GM12878 (cell line): ENCODE results near the gene CRHBP. TPM values are rescaled to one million over a fixed set of nuclear protein-coding genes. Genes with fewer than 3 reads are reported as not detected.

Source experiments
- ATAC-seq: fragments of 200-7000 bp; cut with Tn5 transposase; 3 replicates; pipeline ENCODE4 v1.9.1; 2020; ENCODE audit warnings: mild to moderate bottlenecking, moderate library complexity
- Bru-seq: library from RNA; stranded (reverse); fragments of 400-500 nt; gene quantifications from one replicate; lab custom pipeline; 2021; lab: Mats Ljungman, UMichigan
- BruChase-seq, 2 experiments: library from RNA; stranded (reverse); fragments of 400-500 nt; gene quantifications; one replicate each; lab custom pipeline; 2021; lab: Mats Ljungman, UMichigan
- BruUV-seq: library from RNA; stranded (reverse); fragments of 400-500 nt; replicated peaks from 2 replicates; lab custom pipeline; 2021; lab: Mats Ljungman, UMichigan
- CTCF ChIA-PET: fragments of 300-600 bp; sonication (Branson Sonifier 250); formaldehyde crosslinking; extraction: SDS; loops from one replicate; lab custom pipeline; 2021; ENCODE audit warnings: inconsistent platforms; lab: Yijun Ruan, JAX
- POLR2A ChIA-PET: fragments of 350-600 bp; formaldehyde crosslinking; extraction: SDS; loops from one replicate; lab custom pipeline; 2021; ENCODE audit warnings: inconsistent platforms; lab: Charles Lee
- RAD21 ChIA-PET: fragments of 300-600 bp; sonication (Branson Sonifier 250); formaldehyde crosslinking; loops from one replicate; lab custom pipeline; 2023; ENCODE audit warnings: antibody characterized with exemption; ENCODE audit not compliant: unreplicated experiment; lab: Charles Lee
- SMC1A ChIA-PET: fragments of 300-600 bp; sonication (Branson Sonifier 250); formaldehyde crosslinking; loops from one replicate; lab custom pipeline; 2023; ENCODE audit not compliant: unreplicated experiment, uncharacterized antibody; lab: Charles Lee
- DNase-seq: peaks from one replicate; pipeline ENCODE4 v3.0.0-alpha.2; 2011; ENCODE audit warnings: low read depth, low spot score
- FAIRE-seq: peaks from 3 replicates; lab custom pipeline; 2011; peaks lifted over from hg19 to GRCh38; lab: Jason Lieb, UNC
- H2AFZ ChIP-seq: 2 replicates; pipeline ENCODE4 v1.6.0; 2011; ENCODE audit warnings: low read depth, low read length, control low read depth; ENCODE audit not compliant: control insufficient read depth
- H3K27ac ChIP-seq: 2 replicates; pipeline ENCODE4 v1.5.1; 2011; ENCODE audit warnings: control low read depth; ENCODE audit not compliant: control insufficient read depth, insufficient read depth
- H3K27me3 ChIP-seq, 2 experiments: replicated peaks in 1 of 2; 2 replicates each; pipeline versions ENCODE4 v1.6.0 to v1.6.1; 2011; ENCODE audit warnings: low read length in 1 of 2; ENCODE audit not compliant: control insufficient read depth in 2 of 2, insufficient read depth in 2 of 2
- H3K36me3 ChIP-seq, 2 experiments: 2 replicates each; pipeline ENCODE4 v1.5.1; 2011; ENCODE audit warnings: low read length in 1 of 2; ENCODE audit not compliant: control insufficient read depth in 2 of 2, insufficient read depth in 2 of 2
- H3K4me1 ChIP-seq: 2 replicates; pipeline ENCODE4 v1.6.1; 2011; ENCODE audit warnings: mild to moderate bottlenecking, low read length, moderate library complexity, mixed read lengths; ENCODE audit not compliant: control insufficient read depth, insufficient read depth
- H3K4me2 ChIP-seq: 2 replicates; pipeline ENCODE4 v1.6.0; 2011; ENCODE audit warnings: control low read depth; ENCODE audit not compliant: control insufficient read depth, insufficient read depth
- H3K4me3 ChIP-seq: fragments of 200-600 bp; sonication (generic); 2 replicates; pipeline ENCODE4 v1.5.1; 2016
- H3K79me2 ChIP-seq: 2 replicates; pipeline ENCODE4 v1.6.0; 2011; ENCODE audit warnings: low read length; ENCODE audit not compliant: control insufficient read depth, insufficient read depth
- H3K9ac ChIP-seq: 2 replicates; pipeline ENCODE4 v1.8.0; 2011; ENCODE audit warnings: low read length, control low read depth, mixed read lengths; ENCODE audit not compliant: control insufficient read depth, insufficient read depth
- H3K9me3 ChIP-seq: replicated peaks from 3 replicates; pipeline ENCODE4 v1.5.1; 2011; ENCODE audit warnings: mild to moderate bottlenecking, low read length; ENCODE audit not compliant: control insufficient read depth, insufficient read depth
- H4K20me1 ChIP-seq: 2 replicates; pipeline ENCODE4 v1.6.0; 2011; ENCODE audit not compliant: control insufficient read depth, insufficient read depth
- BHLHE40 ChIP-seq, 2 experiments: fragments of 450-650 bp in 1 of 2; IDR thresholded peaks; 2 replicates each; pipeline ENCODE4 v1.6.1; 2011 to 2017; ENCODE audit warnings: low read depth in 2 of 2, borderline replicate concordance in 1 of 2, improper control_type of control experiment in 1 of 2, low read length in 1 of 2, mild to moderate bottlenecking in 1 of 2
- CTCF ChIP-seq, 3 experiments: IDR thresholded peaks in 2 of 3; conservative IDR thresholded peaks in 1 of 3; 2 replicates each; pipeline ENCODE4 v1.5.1; 2011; ENCODE audit warnings: low read depth in 3 of 3, low read length in 3 of 3, mild to moderate bottlenecking in 3 of 3, control low read depth in 2 of 3, moderate library complexity in 2 of 3, inconsistent platforms in 1 of 3, mixed read lengths in 1 of 3; ENCODE audit not compliant: control insufficient read depth in 2 of 3, insufficient read depth in 1 of 3; ENCODE audit errors: extremely low read depth in 1 of 3
- FOXK2 ChIP-seq: fragments of 450-650 bp; IDR thresholded peaks from 2 replicates; pipeline ENCODE4 v1.6.1; 2017; ENCODE audit warnings: mild to moderate bottlenecking, moderate library complexity
- PBX3 ChIP-seq: IDR thresholded peaks from 2 replicates; pipeline ENCODE4 v1.6.1; 2011; ENCODE audit warnings: mild to moderate bottlenecking, low read depth, low read length, moderate library complexity; ENCODE audit not compliant: insufficient replicate concordance
- RELA ChIP-seq: fragments of 450-650 bp; IDR thresholded peaks from 2 replicates; pipeline ENCODE4 v1.8.0; 2014; ENCODE audit warnings: borderline replicate concordance; ENCODE audit not compliant: partially characterized antibody
- ZNF207 ChIP-seq: fragments of 450-650 bp; IDR thresholded peaks from 2 replicates; pipeline ENCODE4 v1.6.1; 2014; ENCODE audit warnings: antibody characterized with exemption, mild to moderate bottlenecking, borderline replicate concordance
- ZNF592 ChIP-seq: fragments of 450-650 bp; IDR thresholded peaks from 2 replicates; pipeline ENCODE4 v1.6.1; 2017; ENCODE audit warnings: mild to moderate bottlenecking, moderate library complexity
- WGBS: methylation state at CpG from one replicate; pipeline ENCODE4 v1.1.6; 2016; ENCODE audit warnings: low lambda C conversion rate; ENCODE audit not compliant: insufficient replicate concordance, insufficient coverage; ENCODE audit errors: missing lambda C conversion rate; 5-methylcytosine and 5-hydroxymethylcytosine counted together
- in situ Hi-C: fragments of 300-500 bp; cut with MboI; formaldehyde crosslinking; loops from 9 replicates; pipeline ENCODE4 v1.14.3; 2018; ENCODE audit warnings: mixed read lengths
- intact Hi-C: fragments of 100-400 bp; cut with micrococcal nuclease; formaldehyde crosslinking; loops from one replicate; pipeline ENCODE4 v1.14.2; 2022; ENCODE audit not compliant: unreplicated experiment
- long read RNA-seq, 2 experiments: library from polyadenylated mRNA; unstranded; transcript quantifications; one replicate each; pipeline ENCODE4 v2.0.0, GENCODE V29; 2019 to 2020
- polyA minus RNA-seq, 3 experiments: library from RNA; depleted of rRNA, polyadenylated mRNA; stranded (reverse); fragments of >200 nt; gene quantifications; 2 replicates each; pipeline ENCODE4 v1.2.3, GENCODE V29; 2011
- polyA plus RNA-seq, 11 experiments: library from polyadenylated mRNA; depleted of rRNA in 4 of 11; unstranded in 6 of 11; stranded (reverse) in 5 of 11; fragments of >200 nt; fragmentation: Nextera tagmentation in 4 of 11; fragmentation: Illumina TruSeq in 1 of 11; extraction: Ambion mirVana in 4 of 11; extraction: Trizol in 1 of 11; gene quantifications; 1 replicate in 1 of 11; 2 replicates in 10 of 11; pipeline versions ENCODE4 v1.2.1 to v1.2.3, GENCODE V29; 2011 to 2016; ENCODE audit warnings: inconsistent platforms in 2 of 11, missing spikeins in 2 of 11, low read depth in 1 of 11
- total RNA-seq, 4 experiments: library from RNA; depleted of rRNA in 3 of 4; stranded (reverse); fragments of >200 nt in 3 of 4; fragmentation: Illumina TruSeq in 1 of 4; extraction: Trizol in 1 of 4; gene quantifications; 2 replicates each; pipeline versions ENCODE4 v1.2.1 to v1.2.3, GENCODE V29; 2013 to 2021

The CRHBP gene
- total RNA-seq (2013; cell fraction: nucleolus; rRNA removed), result 4.2 and 4.7 TPM in 2 replicates
- total RNA-seq (2014; rRNA removed) (not detected in 2 replicates), total RNA-seq (2014; rRNA removed; fragmentation: Illumina TruSeq; extraction: Trizol) (0.09 TPM in 1 of 2 replicates, not detected in the other), total RNA-seq (2021) (not detected in 2 replicates), polyA plus RNA-seq (2011; rRNA removed) (0.04 and 0.24 TPM in 2 replicates), polyA plus RNA-seq (2014; fragmentation: Illumina TruSeq; extraction: Trizol) (not detected in 2 replicates), polyA plus RNA-seq (2014; fragmentation: Nextera tagmentation; extraction: Ambion mirVana) (not detected), polyA plus RNA-seq (2014; rRNA removed) (0.11 and 0.32 TPM in 2 replicates), polyA plus RNA-seq (2016; fragmentation: Nextera tagmentation; extraction: Ambion mirVana) (not detected), polyA minus RNA-seq (2011; rRNA and poly(A)+ RNA removed) (0.21 and 1.5 TPM in 2 replicates), Bru-seq, nascent RNA (percentile 23 among the genes with signal in this experiment), BruChase-seq, experiment 1, labeled RNA remaining after a 6-hour chase (percentile 16 among the genes with signal in this experiment), BruChase-seq, experiment 2, labeled RNA remaining after a 2-hour chase (percentile 19 among the genes with signal in this experiment)
- 0.58 TPM for polyA plus RNA-seq (2011; ENCODE audit: low read depth)
- polyA plus RNA-seq (2011; cell fraction: cytosol; rRNA removed), result 0.03 TPM in 1 of 2 replicates, not detected in the other
- 0.64 and 0.99 TPM in 2 replicates for polyA plus RNA-seq (2011; cell fraction: nucleus; rRNA removed)
- 0.06 and 0.09 TPM in 2 replicates for polyA plus RNA-seq (2012)
- polyA minus RNA-seq (2011; cell fraction: cytosol; rRNA and poly(A)+ RNA removed), result not detected in 2 replicates
- polyA minus RNA-seq (2011; cell fraction: nucleus; rRNA and poly(A)+ RNA removed), result not detected in 2 replicates
- long read RNA-seq, experiment 1, result 0 reads
- long read RNA-seq, experiment 2, partial matches to known transcripts, result 0 of 1 reads
- long read RNA-seq, experiment 2, other reads (novel, unspliced or antisense), result 1 of 1 reads

GRCh38 chr5:76952795-76953536 lies at the start of gene CRHBP:
Gene CRHBP (plus strand): TSS chr5:76953045. CDS start chr5:76953135, 90 bp downstream.
- H3K4me1 ChIP-seq, result no peaks in the 10 kb centered on the region
- H3K27me3 ChIP-seq, result peaks cover 8 to 12% of the 10 kb centered on the region in 2 experiments
- no peak within 1 kb of the TSS for H3K9ac ChIP-seq
- RAD21 ChIA-PET, result no interaction called here
- H3K4me2 ChIP-seq, result no peak within 1 kb of the TSS
- no peaks in the 10 kb centered on the region for H4K20me1 ChIP-seq
- no peak within 1 kb of the TSS for H3K4me3 ChIP-seq
- 32% methylated on average over 23 of the region's 23 CpGs for WGBS
- FAIRE-seq (no peak), DNase-seq (no peak), ATAC-seq (no peak)
- CTCF ChIA-PET, result interaction anchor here (0.6 to 1.2 kb wide), 3 partner anchors 10 to 85 kb away, joined by 3 to 4 read pairs (median 3); no protein-coding TSS in a partner anchor
- in situ Hi-C loops (no loop called here), intact Hi-C loops (no loop called here)
- no peak within 1 kb of the TSS for H3K27ac ChIP-seq
- POLR2A ChIA-PET, result no interaction called here
- no peaks in the 10 kb centered on the region for H3K36me3 ChIP-seq
- H3K9me3 ChIP-seq, result no peaks in the 10 kb centered on the region
- no TSS peak for BruUV-seq
- SMC1A ChIA-PET, result no interaction called here
- no peaks in the 10 kb centered on the region for H3K79me2 ChIP-seq
- H2AFZ ChIP-seq, result no peak within 1 kb of the TSS
- TF ChIP-seq BHLHE40 (IDR thresholded peaks at IDR 0.05; ENCODE audit: borderline replicate concordance in 1 of 2, low read depth in 2 of 2, low read length in 1 of 2) (no peak), ZNF592 (no peak), ZNF207 (no peak), FOXK2 (no peak), PBX3 (no peak), CTCF (IDR thresholded peaks at IDR 0.05 in 2 of 3, conservative IDR thresholded peaks at IDR 0.05 in 1 of 3; ENCODE audit: control insufficient read depth in 2 of 3, extremely low read depth in 1 of 3, insufficient read depth in 1 of 3, low read depth in 3 of 3, low read length in 3 of 3) (no peak), RELA (no peak)
